NCI-H524 treated with DMSO at 0.1 percent for 48 hours (cell line): ENCODE measurements around the gene CCDC194.

Experiments
- DNase-seq: peaks from one replicate; lab custom pipeline; 2025; lab: John Stamatoyannopoulos, UW

CCDC194 gene, protein sequence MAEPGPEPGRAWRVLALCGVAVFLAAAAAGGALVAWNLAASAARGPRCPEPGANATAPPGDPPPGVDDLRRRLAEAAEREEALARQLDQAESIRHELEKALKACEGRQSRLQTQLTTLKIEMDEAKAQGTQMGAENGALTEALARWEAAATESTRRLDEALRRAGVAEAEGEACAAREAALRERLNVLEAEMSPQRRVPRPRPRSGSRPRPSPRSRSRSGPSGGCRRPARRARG

DNA sequence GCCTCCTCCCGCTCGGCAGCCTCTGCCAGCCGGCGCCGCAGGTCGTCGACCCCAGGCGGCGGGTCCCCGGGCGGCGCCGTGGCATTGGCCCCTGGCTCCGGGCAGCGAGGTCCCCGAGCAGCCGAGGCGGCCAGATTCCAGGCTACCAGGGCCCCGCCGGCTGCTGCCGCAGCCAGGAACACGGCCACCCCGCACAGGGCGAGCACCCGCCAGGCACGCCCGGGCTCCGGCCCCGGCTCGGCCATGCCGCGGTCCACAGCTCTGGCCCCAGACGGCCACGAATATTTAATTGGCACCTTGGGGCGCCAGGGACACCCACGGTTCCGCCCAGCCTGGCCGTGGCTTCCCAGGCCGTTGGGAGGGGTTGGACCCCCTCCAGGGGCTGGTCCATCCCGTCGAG lies at the start of gene CCDC194:
CCDC194 (minus strand) TSS at position 283 of the 400 bp plus-strand sequence; CDS start at position 245, 38 bp downstream.
- DNase-seq, result no peak

DNA sequence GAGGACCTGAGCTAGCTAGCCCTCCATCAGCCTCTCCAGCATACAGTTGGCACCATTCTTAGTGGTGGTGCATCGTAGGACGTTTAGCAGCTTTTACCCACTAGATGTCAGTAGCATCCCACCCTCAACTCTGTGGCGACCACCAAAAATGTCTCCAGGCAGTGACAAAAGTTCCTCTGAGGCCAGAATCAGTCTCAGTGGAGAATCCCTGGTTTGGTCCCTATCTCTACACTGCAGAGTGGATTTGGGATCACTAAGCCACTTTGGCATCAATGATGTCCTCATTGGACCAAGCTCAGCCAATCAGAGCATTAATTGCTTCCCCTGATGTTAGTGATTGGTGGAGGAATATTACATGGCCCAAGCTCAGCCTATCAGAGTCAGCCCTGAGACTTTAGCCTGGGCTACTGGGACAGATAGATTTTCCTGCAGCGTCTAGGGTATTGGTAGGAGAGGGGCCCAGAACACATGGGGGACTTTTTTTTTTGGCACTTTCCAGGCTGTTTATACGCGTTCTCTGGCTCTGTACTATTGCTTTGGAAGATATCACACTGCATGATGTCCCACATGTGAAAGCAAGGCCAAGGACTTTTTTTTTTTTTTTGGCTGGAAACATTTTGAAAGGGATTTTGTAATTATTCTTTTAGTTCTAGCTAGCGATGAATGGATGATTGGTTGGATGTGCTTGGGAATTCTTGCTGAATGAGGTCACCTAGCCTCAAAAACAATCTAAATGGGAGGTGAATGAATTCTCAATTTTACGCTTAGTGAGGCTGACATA lies 47.4 kb upstream of the CCDC194 start:
- DNase-seq, result no peak

DNA sequence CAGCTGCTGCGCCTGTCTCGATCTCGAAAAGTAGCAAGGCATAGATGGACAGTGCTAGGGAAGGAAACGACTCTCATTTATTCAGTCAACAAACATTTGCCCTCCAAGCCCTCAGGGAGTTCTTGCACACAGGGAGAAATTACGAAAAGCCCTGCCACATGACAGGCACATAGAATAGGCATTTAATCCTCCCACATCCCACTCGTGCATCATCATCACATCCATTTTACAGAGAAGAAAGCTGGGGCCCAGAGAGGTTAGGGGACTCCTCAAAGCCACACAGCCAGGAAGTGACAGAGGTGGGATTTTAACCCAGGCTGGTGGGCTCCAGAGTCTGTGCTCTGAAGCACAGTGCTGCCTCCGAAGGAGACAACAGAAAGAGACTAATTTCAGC lies 42.9 kb upstream of the CCDC194 start:
- DNase-seq, result no peak

DNA sequence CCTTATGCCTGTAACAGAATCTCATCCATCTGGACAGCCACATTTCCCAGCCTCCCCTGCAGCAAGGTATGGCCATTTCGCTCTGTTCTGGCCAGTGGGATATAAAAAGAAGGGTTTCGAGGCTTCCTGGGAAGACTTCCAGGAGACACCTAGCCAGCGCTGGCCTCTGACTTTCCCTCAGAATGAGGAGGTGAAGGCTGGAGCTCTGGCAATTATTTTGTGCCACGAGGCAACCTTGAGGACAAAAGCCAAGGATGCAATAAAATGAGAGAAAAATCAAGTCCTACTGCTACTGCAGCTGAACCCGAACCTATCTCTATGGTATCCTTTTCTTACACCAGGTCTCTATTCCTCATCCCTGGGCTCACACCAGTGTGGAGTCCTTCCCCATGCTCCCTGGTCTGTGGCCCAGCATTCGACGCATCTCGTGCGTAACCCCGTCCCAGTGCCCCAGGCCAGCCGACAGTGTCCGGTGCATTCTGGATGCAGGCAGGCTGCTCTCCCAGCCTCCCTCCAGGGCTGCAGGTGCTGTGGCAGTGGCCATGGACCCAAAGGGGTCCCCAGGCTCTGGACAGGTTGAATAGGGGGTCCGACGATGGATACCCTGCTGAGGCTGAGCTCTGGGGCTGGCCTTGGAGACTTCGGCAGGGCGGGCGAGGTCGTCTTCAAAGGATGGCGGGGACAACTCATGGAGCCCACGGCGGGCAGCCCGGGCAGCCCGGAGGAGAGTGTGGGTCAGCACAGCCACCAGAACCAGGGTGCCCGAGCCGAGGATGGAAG lies 42.3 kb upstream of the CCDC194 start:
- DNase-seq, result no peak

DNA sequence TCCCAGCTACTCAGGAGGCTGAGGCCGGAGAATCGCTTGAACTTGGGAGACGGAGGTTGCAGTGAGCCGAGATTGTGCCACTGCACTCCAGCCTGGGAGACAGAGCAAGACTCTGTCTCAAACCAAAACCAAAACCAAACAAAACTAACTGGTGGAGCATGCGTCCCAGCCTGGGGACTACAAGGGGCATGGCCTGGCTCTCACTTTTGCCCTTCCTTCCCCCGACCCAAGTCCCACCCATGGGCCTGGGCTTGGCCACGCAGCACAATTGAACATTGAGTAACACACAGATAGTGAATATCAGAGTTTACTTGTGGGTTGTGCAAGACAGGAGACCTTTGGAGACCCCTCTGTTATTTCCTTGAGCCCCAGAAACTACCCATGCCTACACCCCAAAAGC lies 41.2 kb upstream of the CCDC194 start:
- no peak for DNase-seq

DNA sequence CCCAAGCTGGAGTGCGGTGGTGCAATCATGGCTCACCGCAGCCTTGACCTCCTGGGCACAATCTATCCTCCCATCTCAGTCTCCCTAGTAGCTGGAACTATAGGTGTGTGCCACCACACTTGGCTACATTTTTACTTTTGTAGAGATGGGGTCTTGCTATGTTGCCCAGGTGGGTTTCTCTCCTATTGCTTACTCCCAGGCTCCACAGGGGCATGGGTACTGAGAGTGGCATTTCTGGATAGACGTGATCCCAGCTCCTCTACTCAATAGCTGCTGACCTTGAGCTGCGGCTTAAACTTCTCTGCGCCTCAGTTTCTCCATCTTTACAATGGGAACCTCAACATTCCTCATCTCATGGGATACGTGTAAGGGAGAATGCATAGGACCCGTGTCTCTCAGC lies 37.4 kb upstream of the CCDC194 start:
- no peak for DNase-seq

DNA sequence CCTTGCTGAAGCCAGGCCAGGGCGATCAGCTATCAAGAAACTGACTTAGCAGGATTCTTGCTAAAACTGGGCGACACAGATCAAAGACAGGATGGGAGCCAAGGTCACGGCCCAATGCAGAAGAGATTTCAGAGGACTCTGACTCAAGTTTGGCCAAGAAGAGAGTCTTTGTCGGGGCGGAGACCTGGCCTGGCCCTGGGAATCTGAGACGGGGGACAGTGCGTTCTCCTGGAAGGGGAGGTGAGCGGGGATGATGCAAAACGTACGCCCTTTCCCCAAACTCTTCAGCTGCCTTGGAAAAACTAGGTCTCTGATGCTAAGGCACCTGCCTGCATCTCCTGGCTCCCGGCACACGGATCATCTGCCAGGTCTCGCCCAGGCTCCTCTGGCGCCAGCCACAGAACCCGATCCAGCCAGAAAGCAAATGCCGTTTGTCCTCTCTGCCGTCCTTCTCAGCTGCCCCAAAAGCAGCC lies 35.7 kb upstream of the CCDC194 start:
- no peak for DNase-seq

DNA sequence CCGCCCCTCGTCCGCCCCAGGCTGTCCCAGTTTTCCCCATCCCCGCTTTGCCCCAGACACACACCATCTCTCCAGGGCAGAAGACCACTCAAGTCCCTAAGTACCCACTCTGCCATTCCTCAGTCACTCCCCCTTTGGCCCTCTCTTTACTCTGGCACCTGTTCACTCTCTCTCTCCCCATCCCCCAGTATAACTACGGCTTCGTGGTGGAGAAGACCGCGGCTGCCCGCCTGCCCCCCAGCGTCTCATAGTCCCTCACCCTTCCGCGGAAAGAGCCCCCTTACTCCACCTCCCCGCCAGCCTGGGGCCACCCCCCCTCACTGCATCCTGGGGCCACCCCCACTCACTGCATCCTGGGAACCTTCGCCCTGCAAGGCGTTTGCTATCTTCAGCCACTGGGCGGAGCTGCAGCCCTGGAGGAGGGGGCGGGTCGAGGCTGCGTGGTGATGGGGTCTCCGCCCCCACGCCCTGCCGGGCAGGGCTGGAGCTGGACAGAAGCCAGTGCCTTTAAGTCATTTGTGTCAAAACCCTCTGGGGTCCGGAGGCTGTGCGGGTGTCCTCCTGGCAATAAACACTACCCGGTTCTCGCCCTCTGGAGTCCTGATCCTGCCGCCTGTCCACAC lies 30.9 kb upstream of the CCDC194 start:
- no peak for DNase-seq

DNA sequence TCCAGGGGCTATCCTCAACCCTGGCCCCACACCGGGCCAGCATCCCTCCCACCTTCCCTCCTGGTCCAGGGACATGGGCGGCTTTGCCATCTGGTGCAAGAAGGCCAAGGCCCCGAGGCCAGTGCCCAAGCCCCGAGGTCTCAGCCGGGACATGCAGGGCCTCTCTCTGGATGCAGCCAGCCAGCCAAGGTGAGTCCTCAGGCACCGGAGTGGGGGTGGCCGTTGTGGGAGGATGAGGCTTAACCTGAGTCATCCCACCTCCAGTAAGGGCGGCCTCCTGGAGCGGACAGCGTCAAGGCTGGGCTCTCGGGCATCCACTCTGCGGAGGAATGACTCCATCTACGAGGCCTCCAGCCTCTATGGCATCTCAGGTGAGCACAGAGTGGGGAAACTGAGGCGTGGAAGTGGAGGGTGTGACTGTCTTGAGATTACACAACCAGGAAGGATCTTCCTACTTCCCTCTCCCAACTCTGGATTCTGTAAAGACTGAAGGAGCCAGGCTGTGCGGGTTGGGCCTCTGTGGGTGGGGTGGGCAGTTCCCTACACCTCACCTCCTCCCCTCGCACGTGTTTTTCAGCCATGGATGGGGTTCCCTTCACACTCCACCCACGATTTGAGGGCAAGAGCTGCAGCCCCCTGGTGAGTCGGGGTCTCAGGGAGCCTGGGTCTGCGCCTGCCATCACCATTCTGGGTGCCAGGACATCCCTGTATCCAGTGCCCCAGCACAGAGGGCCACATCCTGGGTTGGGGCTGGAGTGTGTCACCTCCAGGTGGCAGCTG lies 29.6 kb upstream of the CCDC194 start:
- no peak for DNase-seq

DNA sequence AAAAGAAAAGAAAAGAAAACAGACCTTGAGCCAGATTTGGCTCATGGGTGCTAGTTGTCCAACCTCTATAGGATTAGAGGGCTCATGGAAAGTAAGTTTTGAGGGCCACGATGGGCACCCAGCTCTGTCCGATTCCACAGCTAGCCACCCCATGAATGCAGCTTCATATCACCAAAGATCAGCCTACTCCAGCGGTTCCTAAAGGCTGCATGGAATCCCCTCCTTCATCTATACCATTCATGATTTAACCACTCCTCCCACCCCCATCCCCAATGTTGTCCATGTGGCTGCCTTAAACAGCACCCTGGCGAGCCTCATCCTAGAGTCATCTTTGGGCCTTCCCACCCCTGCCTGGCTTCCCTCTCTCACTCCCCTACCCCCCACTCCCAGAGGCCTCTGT lies 27.9 kb upstream of the CCDC194 start:
- DNase-seq, result no peak

DNA sequence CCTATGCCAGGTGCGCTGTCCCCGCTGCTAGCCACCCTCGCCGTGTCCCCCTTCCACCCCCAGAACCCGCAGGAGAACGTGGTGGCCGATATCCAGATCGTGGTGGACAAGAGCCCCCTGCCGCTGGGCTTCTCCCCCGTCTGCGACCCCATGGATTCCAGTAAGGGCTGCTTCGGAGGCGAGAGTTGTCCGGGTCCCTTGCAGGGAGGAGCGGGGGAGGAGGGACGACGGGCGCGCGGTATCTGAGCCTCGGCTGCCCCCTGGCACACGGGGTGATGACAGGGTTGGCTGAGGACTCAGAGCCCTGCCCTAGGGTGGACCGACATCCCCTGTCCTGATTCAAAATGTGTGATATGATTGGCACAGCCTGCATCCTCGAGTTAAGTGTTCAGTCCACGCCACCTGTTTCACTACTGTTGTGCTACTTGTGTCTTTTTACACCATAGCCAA lies 26.5 kb upstream of the CCDC194 start:
- no peak for DNase-seq

DNA sequence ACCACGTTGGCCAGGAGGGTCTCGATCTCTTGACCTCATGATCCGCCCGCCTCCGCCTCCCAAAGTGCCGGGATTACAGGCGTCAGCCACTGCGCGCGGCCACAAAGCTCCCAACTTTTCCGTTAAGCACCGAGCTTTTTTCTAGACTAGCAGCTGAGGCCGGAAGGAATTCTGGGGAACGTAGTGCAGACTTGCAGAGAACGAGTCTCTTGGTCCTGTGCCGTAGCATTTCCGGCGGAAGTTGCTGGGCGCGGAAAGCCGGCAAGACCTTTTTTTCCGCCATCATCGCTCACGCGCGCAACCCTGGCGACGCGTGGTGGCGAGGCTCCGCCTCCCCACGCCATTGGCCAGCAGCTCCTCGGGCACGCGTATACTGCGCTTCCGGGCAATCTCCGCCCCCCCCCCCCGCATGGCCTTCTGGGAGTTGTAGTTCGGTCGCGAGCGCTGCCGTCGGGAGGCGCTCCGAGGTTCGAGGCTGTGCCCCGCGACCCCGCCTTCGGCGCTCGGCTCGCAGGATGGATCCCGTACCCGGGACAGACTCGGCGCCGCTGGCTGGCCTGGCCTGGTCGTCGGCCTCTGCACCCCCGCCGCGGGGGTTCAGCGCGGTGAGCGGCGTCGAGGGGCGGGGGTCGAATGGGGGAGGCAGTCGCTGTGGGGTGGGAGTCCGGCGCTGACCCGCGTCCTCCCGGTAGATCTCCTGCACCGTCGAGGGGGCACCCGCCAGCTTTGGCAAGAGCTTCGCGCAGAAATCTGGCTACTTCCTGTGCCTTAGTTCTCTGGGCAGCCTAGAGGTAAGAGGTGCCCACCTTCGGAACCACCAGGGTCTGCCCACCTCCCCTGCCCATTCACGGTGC lies 25.9 kb upstream of the CCDC194 start, which contains the start of gene MVB12A:
MVB12A (plus strand) TSS at position 427 of the 854 bp plus-strand sequence; CDS start at position 516, 89 bp downstream.
- peak; percentile 98 for DNase-seq

DNA sequence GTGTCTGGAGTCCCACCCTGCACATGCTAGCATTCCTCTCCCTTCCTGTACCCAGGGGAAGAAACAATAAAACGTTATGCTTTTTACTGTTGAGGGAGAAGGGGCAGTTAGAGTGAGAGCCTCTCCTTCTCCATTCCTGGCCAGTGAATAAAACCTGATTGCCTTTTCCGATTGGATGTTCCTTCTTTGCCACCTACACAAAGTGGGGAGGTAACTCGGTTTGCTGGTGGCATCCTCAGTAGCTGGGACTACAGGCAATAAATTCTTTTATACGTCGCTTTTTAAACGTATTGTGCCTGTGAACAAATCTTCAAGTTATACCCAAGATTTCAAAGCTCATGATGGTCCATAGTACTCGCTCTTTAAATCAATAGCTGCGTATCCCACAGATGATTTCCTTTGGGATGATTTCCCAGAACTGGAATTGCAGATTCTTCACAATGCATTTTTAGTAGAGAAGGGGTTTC lies 25.2 kb upstream of the CCDC194 start:
- DNase-seq, result no peak

DNA sequence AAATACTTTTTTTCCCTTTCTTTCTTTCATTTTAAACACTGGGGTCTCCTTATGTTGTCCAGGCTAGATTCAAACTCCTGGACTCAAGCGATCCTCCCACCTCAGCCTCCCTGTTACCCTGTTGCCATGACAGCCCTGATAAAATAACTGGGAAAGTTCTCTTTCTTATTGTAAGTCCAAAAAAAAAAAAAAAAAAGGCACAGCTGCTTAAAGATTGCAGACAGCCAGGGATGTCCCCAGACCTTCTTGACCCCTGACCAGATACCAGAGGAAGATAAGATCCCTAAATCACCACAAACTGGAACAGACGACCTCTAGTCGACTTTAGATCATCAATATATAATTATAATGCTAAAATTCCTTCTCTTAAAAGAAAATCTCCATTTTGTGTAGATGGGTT lies 24.7 kb upstream of the CCDC194 start:
- no peak for DNase-seq

DNA sequence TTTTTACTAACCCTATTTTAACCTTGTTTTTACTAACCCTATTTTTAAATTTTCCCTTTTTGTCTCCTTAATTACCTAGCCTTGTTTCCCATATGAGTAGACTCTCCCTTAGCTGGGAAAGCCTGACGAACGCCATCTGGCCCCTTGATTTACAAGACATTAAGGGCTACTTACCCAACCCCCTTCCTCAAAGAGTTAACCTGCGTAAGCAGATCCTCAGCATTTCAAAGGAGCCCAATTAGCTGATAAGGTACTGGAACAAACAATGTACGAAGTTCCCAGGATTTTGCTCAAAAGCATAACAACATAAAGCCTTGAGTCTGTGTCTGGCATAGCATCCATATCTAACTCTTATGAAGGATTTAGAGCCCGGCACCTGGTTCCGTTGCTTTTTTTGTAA lies 21.1 kb upstream of the CCDC194 start:
- DNase-seq, result peak; percentile 82

DNA sequence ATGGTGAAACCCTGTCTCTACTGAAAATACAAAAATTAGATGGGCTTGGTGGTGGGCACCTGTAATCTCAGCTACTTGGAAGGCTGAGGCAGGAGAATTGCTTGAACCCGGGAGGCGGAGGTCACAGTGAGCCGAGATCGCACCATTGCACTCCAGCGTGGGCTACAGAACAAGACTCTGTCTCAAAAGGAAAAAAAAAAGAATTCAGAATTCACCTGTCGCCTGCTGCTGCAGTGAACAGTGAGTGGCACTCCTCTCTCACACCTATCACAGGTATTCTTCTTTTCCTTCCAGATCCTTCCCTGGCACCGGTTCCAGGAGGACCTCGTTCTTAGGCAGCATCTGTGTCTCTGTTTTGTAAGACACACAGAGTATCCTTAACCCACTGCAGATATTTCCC lies 20.1 kb upstream of the CCDC194 start:
- no peak for DNase-seq

DNA sequence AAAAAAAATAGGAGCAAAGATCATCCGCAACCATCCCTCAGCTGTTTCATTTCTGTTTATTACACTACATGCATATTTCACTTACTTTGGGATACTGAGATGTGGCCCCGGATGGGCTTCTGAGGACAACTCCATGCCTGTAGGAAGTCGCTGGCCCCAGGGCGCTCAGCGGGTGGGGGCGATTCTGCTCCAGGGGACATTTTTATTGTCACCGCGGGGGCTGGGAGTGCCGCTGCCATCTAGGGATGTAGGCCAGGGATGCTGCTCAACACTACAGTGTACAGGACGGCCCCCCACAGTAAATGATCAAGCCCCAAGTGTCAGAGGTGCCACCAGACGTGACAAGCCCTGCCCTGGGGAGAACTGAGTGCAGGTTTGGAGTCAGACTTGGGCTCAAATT lies 17.8 kb upstream of the CCDC194 start:
- DNase-seq, result no peak

DNA sequence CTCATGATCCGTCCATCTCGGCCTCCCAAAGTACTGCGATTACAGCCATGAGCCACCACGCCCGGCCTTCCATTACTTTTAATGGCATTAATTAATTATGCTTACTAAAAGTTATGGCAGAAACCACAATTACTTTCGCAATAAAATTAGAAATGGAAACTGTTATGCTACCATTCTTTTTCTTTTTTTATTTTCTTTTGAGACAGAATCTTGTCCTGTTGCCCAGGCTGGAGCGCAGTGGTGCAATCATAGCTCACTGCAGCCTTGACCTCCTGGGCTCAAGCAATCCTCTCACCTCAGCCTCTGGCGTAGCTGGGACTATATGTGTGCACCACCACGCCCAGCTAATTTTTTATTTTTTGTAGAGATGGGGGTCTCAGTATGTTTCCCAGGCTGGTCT lies 16.0 kb upstream of the CCDC194 start:
- DNase-seq, result no peak

DNA sequence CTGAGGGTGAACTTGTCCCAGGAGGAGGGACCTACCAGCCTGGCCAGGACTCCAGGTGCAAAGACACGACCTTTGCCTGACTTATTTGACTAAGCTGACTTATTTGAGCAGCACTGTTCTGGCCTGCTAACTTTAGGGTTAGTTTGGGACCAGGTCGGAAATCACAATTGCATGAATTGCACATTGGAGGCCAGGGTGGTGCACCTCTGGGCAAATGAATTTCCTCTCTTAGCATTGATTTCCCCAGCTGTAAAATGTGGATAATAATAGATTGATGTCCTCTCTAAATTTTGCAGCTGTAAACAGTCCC lies 12.8 kb upstream of the CCDC194 start:
- DNase-seq, result no peak
